GM12878 (cell line): Measurements from ENCODE around the gene DIDO1. TPM values are rescaled to one million over a fixed set of nuclear protein-coding genes. Genes with fewer than 3 reads are reported as not detected.

Experiments
- ATAC-seq: fragments of 200-7000 bp; cut with Tn5 transposase; 3 replicates; pipeline ENCODE4 v1.9.1; 2020; ENCODE audit warnings: mild to moderate bottlenecking, moderate library complexity
- BruUV-seq: library from RNA; stranded (reverse); fragments of 400-500 nt; replicated peaks from 2 replicates; lab custom pipeline; 2021; lab: Mats Ljungman, UMichigan
- CTCF ChIA-PET: fragments of 300-600 bp; sonication (Branson Sonifier 250); formaldehyde crosslinking; extraction: SDS; loops from one replicate; lab custom pipeline; 2021; ENCODE audit warnings: inconsistent platforms; lab: Yijun Ruan, JAX
- POLR2A ChIA-PET: fragments of 350-600 bp; formaldehyde crosslinking; extraction: SDS; loops from one replicate; lab custom pipeline; 2021; ENCODE audit warnings: inconsistent platforms; lab: Charles Lee
- RAD21 ChIA-PET: fragments of 300-600 bp; sonication (Branson Sonifier 250); formaldehyde crosslinking; loops from one replicate; lab custom pipeline; 2023; ENCODE audit warnings: antibody characterized with exemption; ENCODE audit not compliant: unreplicated experiment; lab: Charles Lee
- SMC1A ChIA-PET: fragments of 300-600 bp; sonication (Branson Sonifier 250); formaldehyde crosslinking; loops from one replicate; lab custom pipeline; 2023; ENCODE audit not compliant: unreplicated experiment, uncharacterized antibody; lab: Charles Lee
- DNase-seq: peaks from one replicate; pipeline ENCODE4 v3.0.0-alpha.2; 2011; ENCODE audit warnings: low read depth, low spot score
- FAIRE-seq: peaks from 3 replicates; lab custom pipeline; 2011; peaks lifted over from hg19 to GRCh38; lab: Jason Lieb, UNC
- H2AFZ ChIP-seq: 2 replicates; pipeline ENCODE4 v1.6.0; 2011; ENCODE audit warnings: low read depth, low read length, control low read depth; ENCODE audit not compliant: control insufficient read depth
- H3K27ac ChIP-seq: 2 replicates; pipeline ENCODE4 v1.5.1; 2011; ENCODE audit warnings: control low read depth; ENCODE audit not compliant: control insufficient read depth, insufficient read depth
- H3K27me3 ChIP-seq, 2 experiments: replicated peaks in 1 of 2; 2 replicates each; pipeline versions ENCODE4 v1.6.0 to v1.6.1; 2011; ENCODE audit warnings: low read length in 1 of 2; ENCODE audit not compliant: control insufficient read depth in 2 of 2, insufficient read depth in 2 of 2
- H3K36me3 ChIP-seq, 2 experiments: 2 replicates each; pipeline ENCODE4 v1.5.1; 2011; ENCODE audit warnings: low read length in 1 of 2; ENCODE audit not compliant: control insufficient read depth in 2 of 2, insufficient read depth in 2 of 2
- H3K4me1 ChIP-seq: 2 replicates; pipeline ENCODE4 v1.6.1; 2011; ENCODE audit warnings: mild to moderate bottlenecking, low read length, moderate library complexity, mixed read lengths; ENCODE audit not compliant: control insufficient read depth, insufficient read depth
- H3K4me2 ChIP-seq: 2 replicates; pipeline ENCODE4 v1.6.0; 2011; ENCODE audit warnings: control low read depth; ENCODE audit not compliant: control insufficient read depth, insufficient read depth
- H3K4me3 ChIP-seq: fragments of 200-600 bp; sonication (generic); 2 replicates; pipeline ENCODE4 v1.5.1; 2016
- H3K79me2 ChIP-seq: 2 replicates; pipeline ENCODE4 v1.6.0; 2011; ENCODE audit warnings: low read length; ENCODE audit not compliant: control insufficient read depth, insufficient read depth
- H3K9ac ChIP-seq: 2 replicates; pipeline ENCODE4 v1.8.0; 2011; ENCODE audit warnings: low read length, control low read depth, mixed read lengths; ENCODE audit not compliant: control insufficient read depth, insufficient read depth
- H3K9me3 ChIP-seq: replicated peaks from 3 replicates; pipeline ENCODE4 v1.5.1; 2011; ENCODE audit warnings: mild to moderate bottlenecking, low read length; ENCODE audit not compliant: control insufficient read depth, insufficient read depth
- H4K20me1 ChIP-seq: 2 replicates; pipeline ENCODE4 v1.6.0; 2011; ENCODE audit not compliant: control insufficient read depth, insufficient read depth
- ATF7 ChIP-seq: fragments of 450-650 bp; IDR thresholded peaks from 2 replicates; pipeline ENCODE4 v1.6.1; 2016; ENCODE audit warnings: low read depth, mild to moderate bottlenecking
- GABPA ChIP-seq: IDR thresholded peaks from 2 replicates; pipeline ENCODE4 v1.6.1; 2014; ENCODE audit warnings: antibody characterized with exemption, low read depth, mild to moderate bottlenecking, inconsistent platforms
- MEF2A ChIP-seq: IDR thresholded peaks from 2 replicates; pipeline ENCODE4 v1.6.1; 2011; ENCODE audit warnings: low read depth, mild to moderate bottlenecking, low read length, moderate library complexity; ENCODE audit not compliant: insufficient read depth
- NRF1 ChIP-seq: conservative IDR thresholded peaks from 2 replicates; pipeline ENCODE4 v1.6.1; 2011; ENCODE audit warnings: mild to moderate bottlenecking, low read depth, low read length, improper control_type of control experiment
- PML ChIP-seq: IDR thresholded peaks from 2 replicates; pipeline ENCODE4 v1.6.1; 2012; ENCODE audit warnings: low read length, inconsistent platforms
- RAD51 ChIP-seq: fragments of 450-650 bp; IDR thresholded peaks from 2 replicates; pipeline ENCODE4 v1.6.1; 2016; ENCODE audit warnings: moderate library complexity, mild to moderate bottlenecking, inconsistent platforms
- TCF7 ChIP-seq: IDR thresholded peaks from 2 replicates; pipeline ENCODE4 v1.6.1; 2014; ENCODE audit warnings: antibody characterized with exemption, borderline replicate concordance
- ZBED1 ChIP-seq: IDR thresholded peaks from 2 replicates; pipeline ENCODE4 v1.6.1; 2016; ENCODE audit warnings: borderline replicate concordance
- ZNF687 ChIP-seq: fragments of 450-650 bp; IDR thresholded peaks from 2 replicates; pipeline ENCODE4 v1.6.1; 2017; ENCODE audit warnings: mild to moderate bottlenecking, moderate library complexity
- WGBS: methylation state at CpG from one replicate; pipeline ENCODE4 v1.1.6; 2016; ENCODE audit warnings: low lambda C conversion rate; ENCODE audit not compliant: insufficient replicate concordance, insufficient coverage; ENCODE audit errors: missing lambda C conversion rate; 5-methylcytosine and 5-hydroxymethylcytosine counted together
- in situ Hi-C: fragments of 300-500 bp; cut with MboI; formaldehyde crosslinking; loops from 9 replicates; pipeline ENCODE4 v1.14.3; 2018; ENCODE audit warnings: mixed read lengths
- intact Hi-C: fragments of 100-400 bp; cut with micrococcal nuclease; formaldehyde crosslinking; loops from one replicate; pipeline ENCODE4 v1.14.2; 2022; ENCODE audit not compliant: unreplicated experiment
- polyA plus RNA-seq, 11 experiments: library from polyadenylated mRNA; depleted of rRNA in 4 of 11; unstranded in 6 of 11; stranded (reverse) in 5 of 11; fragments of >200 nt; fragmentation: Nextera tagmentation in 4 of 11; fragmentation: Illumina TruSeq in 1 of 11; extraction: Ambion mirVana in 4 of 11; extraction: Trizol in 1 of 11; gene quantifications; 1 replicate in 1 of 11; 2 replicates in 10 of 11; pipeline versions ENCODE4 v1.2.1 to v1.2.3, GENCODE V29; 2011 to 2016; ENCODE audit warnings: inconsistent platforms in 2 of 11, missing spikeins in 2 of 11, low read depth in 1 of 11
- total RNA-seq, 4 experiments: library from RNA; depleted of rRNA in 3 of 4; stranded (reverse); fragments of >200 nt in 3 of 4; fragmentation: Illumina TruSeq in 1 of 4; extraction: Trizol in 1 of 4; gene quantifications; 2 replicates each; pipeline versions ENCODE4 v1.2.1 to v1.2.3, GENCODE V29; 2013 to 2021

DIDO1 gene
- total and polyA plus RNA-seq, 10 of the 15 experiments (the other 5 are each of a cell fraction or from before 2014, with no cell fraction given): 5.5 to 56.4 (median 38.4) TPM

- in situ Hi-C loops (no loop called here), intact Hi-C loops (no loop called here)
- Histone ChIP-seq H2AFZ (no peak overlapping the region), H3K27ac (no peak overlapping the region), H3K4me2 (no peak overlapping the region), H3K36me3 (peaks cover 30 to 41% of the 10 kb centered on the region in 2 experiments), H3K9me3 (no peaks in the 10 kb centered on the region), H3K79me2 (no peaks in the 10 kb centered on the region), H3K27me3 (no peaks in the 10 kb centered on the region), H3K4me1 (no peaks in the 10 kb centered on the region), H3K4me3 (no peak overlapping the region), H4K20me1 (no peaks in the 10 kb centered on the region), H3K9ac (no peak overlapping the region)
- FAIRE-seq (no peak), DNase-seq (no peak), ATAC-seq (no peak)
- TF ChIP-seq TCF7: no peak
- 96% methylated on average over 25 of the region's 25 CpGs for WGBS
- ChIA-PET CTCF (interaction anchor here (1.2 to 1.6 kb wide), 2 partner anchors 54 to 70 kb away, joined by 3 to 7 read pairs; no protein-coding TSS in a partner anchor), SMC1A (interaction anchor here (0.6 kb wide), 1 partner anchor 1104 kb away, joined by 3 read pairs; no protein-coding TSS in a partner anchor), POLR2A (interaction anchor here (0.6 kb wide), 1 partner anchor 62 kb away, joined by 4 read pairs; no protein-coding TSS in a partner anchor), RAD21 (no interaction called here)
- BruUV-seq: no TSS peak
These were observed 33.7 kb downstream of the DIDO1 start for GRCh38 chr20:62892348-62893304.

- no peaks in the 10 kb centered on the region for H3K9me3 ChIP-seq
- no peak overlapping the region for H3K4me2 ChIP-seq
- ATAC-seq: no peak
- H3K36me3 ChIP-seq: peaks cover 30 to 35% of the 10 kb centered on the region in 2 experiments
- H4K20me1 ChIP-seq: no peaks in the 10 kb centered on the region
- no TSS peak for BruUV-seq
- H3K27ac ChIP-seq: no peak overlapping the region
- H3K4me3 ChIP-seq: no peak overlapping the region
- RAD21 ChIA-PET: no interaction called here
- TF ChIP-seq PML (no peak), ZBED1 (no peak), ZNF687 (no peak), RAD51 (no peak), ATF7 (no peak), MEF2A (no peak), GABPA (no peak), NRF1 (no peak)
- TF ChIP-seq, all 136 proteins: peak for 0
- DNase-seq (no peak), FAIRE-seq (no peak)
- in situ Hi-C loops: no loop called here
- 83% methylated on average over 15 of the region's 15 CpGs for WGBS
- Histone ChIP-seq H3K9ac (no peak overlapping the region), H2AFZ (no peak overlapping the region), H3K4me1 (no peaks in the 10 kb centered on the region), H3K79me2 (no peaks in the 10 kb centered on the region), H3K27me3 (no peaks in the 10 kb centered on the region)
- intact Hi-C loops: no loop called here
- POLR2A ChIA-PET: interaction anchor here (0.6 kb wide), 1 partner anchor 44 kb away, joined by 4 read pairs; no protein-coding TSS in a partner anchor
- CTCF ChIA-PET: no interaction called here
- SMC1A ChIA-PET: no interaction called here
These were observed 35.2 kb downstream of the DIDO1 start for GRCh38 chr20:62891111-62891510.
